ENCODE results near the gene RHBDD1.
A peak's percentile ranks its signal among the peaks of the same experiment; 100 is the strongest.

Gene RHBDD1

DNA sequence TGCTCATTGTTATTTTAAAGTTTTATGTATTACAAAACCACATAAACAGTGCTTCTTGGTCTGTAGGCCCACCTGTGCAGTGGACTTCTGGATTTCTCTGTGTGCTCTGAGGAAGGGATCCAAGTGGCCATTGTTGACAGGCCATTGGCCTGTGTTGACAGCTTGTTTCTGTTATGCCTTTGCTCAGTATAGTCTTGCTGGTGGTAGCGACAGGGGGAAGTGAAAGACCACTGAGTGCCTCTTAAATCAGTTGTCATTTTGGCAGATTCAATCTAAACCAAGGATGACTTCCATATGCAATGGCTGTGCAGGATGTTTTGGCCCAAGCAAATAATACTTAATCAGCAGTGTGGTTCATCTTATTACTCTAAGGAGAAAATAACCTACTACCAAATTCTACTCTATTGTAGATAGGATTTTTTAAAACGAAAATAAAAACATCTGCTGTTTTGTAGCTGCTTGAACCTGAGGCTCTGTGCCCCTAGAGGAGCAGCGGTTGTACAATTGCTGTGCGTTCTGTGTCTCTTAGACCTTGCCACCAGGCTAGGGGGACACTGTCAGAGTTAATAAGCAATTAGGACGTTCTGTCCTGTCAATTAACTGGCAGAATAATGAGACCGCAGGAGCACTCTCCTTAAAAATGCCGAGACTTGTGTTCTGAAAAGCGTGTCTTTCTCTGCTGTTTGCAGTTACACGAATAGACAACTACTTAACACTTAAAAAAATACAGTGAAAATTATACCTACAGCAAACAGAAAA, 108.2 kb downstream of the RHBDD1 start:
- DNase-seq, result no peak

DNA sequence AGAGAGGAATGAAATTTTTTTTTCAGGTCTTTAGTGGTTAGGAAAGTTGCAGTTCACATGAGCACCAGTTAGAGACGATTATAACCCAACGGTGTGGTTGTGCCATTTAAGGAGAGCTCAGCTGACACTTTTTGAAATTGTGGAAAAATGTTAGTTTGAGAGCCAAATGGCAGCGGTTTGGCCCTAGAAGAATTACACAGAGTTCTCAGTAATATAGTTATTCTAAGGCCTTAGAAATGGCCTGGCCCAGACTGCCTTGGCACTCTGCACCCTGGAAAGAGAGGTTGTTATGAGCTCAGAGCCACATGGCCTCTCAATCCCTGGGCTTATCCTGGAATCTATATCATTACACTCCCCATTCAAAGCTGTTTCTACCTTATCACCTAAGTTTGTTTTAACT, 117.4 kb downstream of the RHBDD1 start:
- no peak for DNase-seq

DNA sequence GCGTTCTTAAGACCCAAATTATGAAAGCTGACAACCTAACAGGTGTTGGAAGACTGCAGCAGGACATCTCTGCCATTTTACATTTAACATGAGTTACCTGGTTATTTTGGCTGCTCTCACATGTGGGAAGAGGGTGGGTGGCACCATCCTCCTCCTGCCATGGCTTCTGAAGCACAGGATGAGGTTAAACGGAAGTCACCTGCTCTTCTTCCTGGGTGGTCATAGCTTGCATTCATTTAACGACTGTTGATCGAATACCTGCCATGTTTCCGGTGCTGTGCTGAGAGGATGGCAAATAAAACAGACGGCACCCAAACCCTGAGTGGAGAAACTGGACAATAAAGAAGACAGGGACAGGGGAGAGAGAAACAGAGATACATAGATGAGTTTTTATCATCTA, 118.0 kb downstream of the RHBDD1 start:
- no peak for DNase-seq

DNA sequence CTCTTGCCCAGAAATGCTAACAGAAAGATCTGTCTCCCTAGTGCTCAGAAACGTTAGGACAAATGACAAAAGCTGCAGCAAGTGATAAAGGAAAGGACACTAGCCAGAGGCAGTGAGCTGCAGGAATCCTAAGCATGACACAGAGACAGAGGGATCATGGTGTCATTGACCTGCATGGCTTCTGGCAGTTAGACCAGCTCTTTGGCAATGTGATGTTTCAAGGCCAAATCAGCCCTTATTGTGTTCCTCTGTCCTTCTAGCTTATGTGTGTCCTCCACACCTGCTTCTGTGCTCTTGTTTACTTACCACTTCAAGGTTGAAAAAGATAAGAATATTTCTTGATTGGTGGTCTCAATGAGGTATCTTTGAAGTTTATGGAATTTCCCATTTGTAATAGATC, 120.8 kb downstream of the RHBDD1 start:
- no peak for DNase-seq

DNA sequence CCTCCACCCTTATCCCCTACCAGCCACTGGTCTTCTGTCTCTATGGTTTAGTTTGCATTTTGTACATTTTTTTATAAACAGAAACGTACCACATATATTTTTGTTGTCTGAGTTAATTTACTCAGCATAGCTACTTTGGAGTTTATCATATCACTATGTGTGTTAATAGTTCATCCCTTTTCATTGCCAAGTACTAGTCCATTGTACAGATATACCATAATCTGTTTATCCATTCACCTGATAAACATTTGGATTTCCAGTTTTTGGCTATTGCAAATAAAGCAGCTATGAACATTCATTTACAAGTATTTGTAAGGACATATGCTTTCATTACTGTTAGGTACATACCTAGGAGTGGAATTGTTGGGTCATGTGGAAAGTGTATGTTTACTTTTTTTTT, 123.6 kb downstream of the RHBDD1 start:
- no peak for DNase-seq

DNA sequence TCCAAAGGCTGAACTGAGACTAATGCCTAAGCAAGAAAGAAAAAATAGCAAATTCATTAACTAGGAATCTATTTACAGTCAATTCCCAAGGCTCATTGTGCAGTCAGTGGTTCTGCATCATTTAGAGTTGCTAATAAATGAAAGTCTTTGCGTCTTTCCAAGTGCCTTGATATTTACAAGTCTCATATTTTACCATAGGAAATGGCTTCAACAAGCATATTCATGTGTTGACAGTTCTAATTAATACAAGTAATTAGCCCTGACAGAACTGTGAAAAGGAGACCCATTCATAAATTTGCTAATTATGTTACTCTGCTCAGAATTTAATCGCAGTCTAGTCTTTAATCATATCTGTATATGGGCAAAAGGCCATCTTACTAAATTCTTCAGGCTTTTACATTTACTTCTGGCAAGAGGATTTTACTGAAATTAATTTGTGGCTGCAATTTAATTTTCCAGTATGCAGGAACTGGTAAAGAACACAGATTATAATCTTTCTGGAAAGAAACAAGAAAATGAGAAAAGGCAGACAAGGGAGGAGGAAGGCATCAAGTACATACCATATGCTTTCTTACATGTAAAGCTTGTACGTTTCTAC, 126.4 kb downstream of the RHBDD1 start:
- no peak for DNase-seq

DNA sequence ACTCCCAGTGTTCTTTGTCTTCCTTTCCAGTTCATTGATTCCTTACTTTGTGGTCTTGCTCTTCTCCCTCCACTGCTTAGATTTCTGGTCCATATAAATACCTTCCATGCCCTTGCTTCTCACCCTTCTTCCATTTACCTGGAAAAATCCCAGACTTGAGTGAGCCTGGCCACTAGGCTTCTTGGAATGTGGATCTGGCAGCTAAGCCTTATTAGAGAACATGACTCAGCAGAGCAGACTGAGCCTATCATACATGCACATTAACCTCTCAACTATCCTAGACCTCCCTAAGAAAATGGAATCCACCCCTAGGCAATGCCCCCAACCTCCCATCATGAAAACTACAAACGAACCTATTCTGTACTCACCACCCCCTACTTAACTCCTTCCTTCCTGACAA, 127.7 kb downstream of the RHBDD1 start:
- no peak for DNase-seq

DNA sequence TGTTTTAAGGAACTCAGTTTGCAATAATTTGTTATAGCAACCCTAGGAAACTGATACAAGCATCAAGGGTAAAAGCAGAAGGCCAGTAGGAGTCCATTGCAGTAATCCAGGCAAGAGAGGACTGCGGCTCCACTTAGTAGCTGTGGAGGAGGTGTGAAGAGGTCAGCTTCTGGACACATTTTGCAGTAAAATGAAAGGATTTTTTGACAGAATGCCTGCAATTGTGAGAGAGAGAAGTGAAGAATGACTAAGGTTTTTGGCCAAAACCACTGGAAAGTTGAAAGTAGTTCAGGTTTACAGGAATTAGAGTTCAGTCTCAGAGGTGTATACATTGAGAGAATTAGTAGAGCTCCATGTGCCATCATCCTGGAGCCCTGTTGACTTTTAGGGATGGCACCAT, 129.5 kb downstream of the RHBDD1 start:
- no peak for DNase-seq

DNA sequence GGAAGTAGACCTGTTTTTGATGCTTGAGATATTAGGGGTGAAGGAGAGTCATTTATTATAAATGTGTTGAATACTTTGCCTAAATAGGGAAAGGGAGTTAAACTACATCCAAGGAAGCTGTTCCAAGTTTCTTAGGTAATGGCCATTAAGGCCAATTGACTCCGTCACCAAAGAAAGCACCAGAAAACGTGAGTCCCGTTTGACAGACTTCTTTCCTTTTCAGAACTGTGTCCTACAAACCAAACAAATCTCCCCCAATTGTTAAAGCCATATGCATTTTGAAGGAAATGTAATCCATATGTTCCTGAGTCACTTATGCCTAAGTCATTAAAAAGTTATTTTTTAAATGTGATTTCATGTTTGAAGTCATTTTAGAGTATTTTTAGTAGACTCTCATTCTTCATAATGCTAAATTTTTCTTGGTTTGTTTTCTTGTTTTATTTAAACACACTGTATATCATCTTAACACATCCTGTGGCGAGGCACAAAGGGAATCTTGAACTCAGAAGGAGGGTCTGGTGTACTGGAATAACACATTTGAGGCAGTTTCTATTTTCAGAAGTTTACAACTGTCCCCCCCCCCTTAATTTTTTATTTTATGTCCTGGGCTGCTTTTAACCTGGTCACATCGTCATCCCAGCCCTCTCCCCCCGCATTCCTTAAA, 133.7 kb downstream of the RHBDD1 start:
- DNase-seq, result no peak

DNA sequence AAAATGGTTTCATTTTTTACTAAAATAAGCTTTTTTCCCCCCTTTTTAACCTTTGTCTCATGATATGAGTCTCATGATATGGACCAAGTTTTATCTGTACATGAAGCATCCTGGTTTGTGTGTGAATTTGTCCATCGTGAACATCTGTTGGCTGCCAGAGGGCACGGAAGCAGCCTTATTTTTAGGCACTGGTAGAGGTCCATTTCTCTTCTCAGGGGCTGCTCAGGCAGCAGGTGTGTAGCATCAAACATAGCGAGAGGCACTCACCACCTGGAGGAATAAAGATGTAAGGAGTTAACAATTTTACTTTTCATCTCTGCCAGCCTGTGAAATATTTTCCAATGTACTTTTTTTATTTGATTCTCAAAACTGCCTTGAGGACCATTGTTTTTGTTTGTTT, 134.5 kb downstream of the RHBDD1 start:
- no peak for DNase-seq

DNA sequence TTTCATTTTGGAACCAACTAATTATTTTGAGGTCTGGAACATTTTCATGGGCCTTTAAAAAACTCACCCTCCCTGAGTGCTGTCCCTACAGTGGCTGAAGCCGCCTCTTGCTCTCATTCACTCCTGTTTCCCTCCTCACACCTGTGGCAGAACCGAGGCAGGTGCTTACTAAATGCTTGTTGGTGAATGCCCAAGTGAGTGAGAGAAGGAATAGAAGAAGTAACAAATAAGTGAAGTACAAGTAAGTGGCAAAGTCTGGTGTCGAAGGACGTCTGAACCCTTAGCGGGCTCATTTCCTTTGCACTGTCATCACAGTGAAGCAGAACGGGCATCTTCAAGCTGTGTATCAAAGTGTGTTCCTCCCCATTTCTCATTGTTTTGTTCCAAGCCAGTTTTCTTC, 135.2 kb downstream of the RHBDD1 start:
- no peak for DNase-seq

DNA sequence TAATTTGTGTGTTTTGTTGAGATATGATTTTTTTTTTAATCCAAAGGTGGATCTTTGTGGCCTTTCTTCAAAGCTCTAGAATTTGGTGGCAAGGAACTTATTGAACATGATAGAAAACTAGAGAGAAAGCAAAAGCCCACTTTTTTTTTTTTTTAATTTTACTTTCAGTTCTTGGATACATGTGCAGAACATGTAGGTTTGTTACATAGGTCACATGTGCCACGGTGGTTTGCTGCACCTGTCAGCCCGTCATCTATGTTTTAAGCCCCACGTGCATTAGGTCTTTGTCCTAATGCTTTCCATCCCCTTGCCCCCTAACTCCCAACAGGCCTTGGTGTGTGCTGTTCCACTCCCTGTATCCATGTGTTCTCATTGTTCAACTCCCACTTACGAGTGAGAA, 135.9 kb downstream of the RHBDD1 start:
- no peak for DNase-seq

DNA sequence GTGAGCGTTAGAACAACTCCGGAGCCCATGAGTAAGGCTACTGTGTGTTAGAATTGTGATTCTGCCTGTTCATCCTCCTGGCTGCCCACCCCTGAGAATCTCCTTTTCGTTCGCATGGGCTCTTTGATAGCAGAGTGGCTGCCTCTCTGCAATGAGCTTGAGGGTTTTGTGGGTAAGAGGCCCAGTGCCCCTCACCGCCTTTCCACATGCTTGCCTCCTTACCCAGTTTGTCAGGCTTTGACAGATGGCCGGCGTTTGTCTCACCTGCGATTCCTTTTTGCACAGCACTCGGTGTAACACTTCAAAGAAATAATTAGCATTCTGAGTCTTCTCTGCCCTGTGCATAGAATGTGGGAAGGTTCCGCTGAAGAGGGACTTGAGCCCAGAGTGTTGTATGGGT, 138.0 kb downstream of the RHBDD1 start:
- DNase-seq, result no peak

DNA sequence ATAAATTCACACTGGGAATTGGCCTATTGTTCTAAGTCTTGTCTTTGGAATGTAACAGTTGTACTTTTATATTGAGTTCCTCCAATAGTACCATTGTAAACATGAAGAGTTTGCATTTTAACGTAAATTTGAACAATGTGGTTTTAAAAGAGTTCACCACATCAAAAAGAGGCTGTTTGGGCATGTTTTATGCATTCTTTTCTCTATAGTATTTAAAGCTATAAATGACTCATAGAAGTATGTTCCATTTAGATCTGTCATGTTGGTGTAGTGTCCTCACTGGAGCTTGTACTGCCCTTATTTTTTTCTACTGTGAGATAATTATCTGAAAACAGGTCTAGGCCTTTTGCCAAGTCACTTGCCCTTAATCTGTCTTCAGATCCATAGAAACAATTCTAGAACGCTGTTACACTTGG, 141.9 kb downstream of the RHBDD1 start:
- no peak for DNase-seq

DNA sequence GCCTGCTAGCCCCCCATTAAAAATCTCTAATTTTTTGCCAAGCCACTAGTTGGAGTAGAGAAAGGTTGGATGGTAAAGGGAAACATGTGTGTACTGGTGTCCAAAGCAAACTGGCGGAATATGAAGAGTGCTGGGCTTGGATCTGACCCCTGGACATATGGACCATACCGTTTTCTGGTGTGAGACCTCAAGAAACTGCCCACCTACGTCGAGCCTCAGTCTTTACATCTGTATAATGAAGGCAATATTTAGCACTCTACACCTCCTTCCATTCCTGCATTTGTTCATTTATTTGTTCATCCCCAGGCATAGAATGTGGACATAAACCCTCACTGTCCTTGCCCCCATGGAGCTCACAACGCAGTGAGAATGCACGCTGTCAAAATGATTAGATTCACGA, 142.4 kb downstream of the RHBDD1 start:
- no peak for DNase-seq

DNA sequence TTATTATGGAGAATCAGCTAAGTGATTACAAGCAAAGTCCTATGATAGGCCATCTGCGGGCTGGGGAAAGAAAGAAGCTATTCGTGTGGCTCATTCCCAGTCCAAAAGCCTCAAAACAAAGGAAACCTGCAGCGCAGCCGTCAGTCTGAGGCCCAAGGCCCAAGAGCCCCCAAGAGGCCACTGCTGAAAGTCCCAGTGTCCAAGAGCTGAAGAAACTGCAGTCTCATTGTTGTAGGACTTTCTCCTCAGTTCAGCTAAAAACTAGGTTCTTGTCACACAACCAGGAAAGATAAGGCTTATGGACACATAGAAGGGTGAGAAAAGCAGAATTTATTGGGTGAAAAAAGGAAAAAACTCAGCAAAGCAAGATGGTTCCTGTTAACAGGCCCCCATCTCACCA, 143.2 kb downstream of the RHBDD1 start:
- DNase-seq, result no peak

DNA sequence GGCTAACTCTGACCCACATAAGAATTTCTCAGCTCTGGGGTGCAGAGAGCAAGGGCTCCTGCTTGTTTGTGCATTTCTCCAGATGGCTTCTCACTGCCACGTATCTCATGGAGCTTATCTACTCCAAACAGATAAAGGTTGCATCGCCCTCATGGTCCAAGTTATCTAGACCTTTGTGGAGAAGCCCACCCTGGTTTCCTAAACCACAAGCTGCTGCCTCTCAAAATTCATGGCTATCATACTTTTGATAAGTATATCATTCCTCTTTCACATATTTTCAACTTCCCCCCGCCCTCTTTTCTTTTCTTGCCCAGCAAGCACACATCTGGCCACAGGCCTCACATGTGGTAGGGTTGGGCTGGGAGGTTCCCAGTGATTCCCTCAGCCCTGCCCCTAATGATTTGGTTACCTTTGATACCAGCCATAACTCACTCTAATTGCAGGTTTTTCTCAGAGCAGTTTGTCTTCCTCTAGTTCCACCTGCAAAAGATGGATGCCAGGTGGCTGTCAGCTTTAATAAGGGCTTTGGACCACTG, 146.0 kb downstream of the RHBDD1 start:
- DNase-seq, result no peak

DNA sequence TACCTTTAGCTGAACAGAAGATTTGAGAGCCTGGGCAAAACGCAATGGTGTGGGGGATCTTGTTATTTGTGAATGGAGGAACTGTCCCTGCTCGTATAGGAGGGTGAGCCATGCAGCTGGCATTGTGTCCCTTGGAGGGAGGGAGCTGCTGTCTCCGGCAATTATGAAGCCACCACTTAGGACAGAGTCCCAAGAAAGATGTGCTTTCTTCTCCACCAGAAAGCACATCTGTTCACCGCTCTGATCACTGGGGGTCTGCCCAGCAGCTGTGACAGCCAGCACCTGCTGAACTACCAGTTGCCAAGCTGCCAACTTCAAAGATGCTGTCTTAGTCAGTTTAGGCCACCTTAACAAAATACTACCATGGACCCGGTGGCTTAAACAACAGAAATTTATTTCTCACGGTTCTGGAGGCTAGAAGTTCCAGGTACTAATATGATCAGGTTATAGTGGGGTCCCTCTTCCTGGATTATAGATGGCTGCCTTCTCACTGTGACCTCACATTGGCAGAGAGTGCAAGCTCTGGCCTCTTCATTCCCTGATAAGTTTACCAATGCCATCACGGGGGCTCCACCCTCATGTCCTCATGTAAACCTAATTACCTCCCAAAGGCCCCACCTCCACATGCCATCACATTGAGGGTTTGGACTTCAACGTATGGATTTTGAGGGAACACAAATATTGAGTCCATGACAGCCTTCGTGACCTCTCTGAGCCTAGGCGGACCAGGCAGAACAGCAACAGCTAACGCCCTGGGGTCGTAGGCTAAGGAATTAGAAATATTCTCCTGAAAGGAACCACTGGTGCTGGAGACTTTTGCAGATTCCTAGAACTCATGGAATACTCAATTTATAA, 148.3 kb downstream of the RHBDD1 start:
- no peak for DNase-seq

DNA sequence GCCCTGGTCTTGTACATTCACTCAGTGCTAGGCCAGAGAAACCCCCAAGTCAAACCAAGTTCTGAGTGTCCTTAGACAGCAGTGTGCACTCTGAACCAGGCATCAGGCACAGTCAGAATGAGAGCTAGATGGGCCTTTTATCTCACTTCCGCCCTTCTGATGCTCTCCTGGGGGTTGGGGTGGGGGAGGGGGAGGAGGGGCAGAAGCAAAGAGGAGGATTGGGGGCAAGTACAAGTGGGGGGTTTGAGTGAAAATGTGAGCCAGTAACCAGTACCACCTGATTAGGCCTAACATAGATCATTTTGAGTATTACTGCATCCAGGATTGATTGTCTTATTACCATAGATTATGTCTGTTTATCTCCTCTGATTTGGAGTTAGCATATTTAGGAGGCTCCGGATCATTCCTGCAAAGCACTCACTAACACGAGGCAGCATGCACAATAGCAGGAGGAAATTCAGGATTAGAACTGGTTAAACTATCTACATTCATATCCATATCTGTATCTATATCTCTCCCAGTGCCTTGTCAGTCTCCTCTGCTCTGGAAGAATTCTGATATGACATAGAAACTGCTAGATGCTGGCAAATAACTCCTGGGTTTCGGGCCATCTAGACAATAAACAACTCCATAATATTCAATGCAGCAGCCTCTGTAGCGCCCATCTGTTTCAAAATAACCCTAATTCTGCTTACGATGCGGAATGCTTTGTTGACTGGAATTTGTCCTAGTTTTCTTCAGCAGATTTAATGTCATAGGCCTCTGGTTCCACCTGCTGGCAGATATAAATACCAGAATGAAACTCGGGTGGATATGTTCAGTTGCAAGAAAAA, 149.1 kb downstream of the RHBDD1 start:
- DNase-seq, result peak; percentile 66

DNA sequence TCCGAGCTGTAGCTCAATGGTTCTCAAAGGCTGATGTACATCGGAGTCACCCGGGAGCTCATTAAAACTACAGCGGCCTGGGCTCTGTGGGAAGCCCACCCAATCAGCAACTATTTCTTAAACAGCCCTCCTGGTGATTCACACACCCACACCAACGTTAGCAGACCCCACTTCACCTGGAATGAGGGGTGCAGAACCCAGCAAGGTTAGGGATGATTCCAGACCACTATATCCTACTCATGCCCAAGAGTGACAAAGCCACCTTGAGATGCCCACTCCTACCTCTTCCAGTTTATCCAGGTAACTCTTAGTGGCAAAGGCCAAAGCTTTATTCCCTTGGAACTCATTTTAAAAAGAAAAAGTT, 149.7 kb downstream of the RHBDD1 start:
- no peak for DNase-seq

DNA sequence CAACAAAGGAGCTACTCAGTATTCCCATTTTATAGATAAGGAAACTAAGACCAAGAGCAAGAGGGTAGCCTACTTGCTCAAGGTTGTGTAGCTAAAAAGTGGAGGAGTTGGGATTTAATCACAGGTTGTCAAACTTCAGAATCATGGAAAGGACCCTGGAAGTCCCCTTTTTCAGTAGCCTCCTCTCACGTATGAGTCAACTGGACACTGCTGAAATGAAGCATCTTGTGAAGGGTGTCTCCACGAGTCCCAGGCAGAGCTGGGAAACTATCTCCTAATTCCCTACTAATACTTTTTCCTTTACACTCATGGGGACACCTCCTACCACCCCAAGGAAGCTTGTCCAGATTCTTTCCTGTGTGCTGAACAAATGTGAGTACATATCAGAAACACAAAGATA, 155.8 kb downstream of the RHBDD1 start:
- no peak for DNase-seq

DNA sequence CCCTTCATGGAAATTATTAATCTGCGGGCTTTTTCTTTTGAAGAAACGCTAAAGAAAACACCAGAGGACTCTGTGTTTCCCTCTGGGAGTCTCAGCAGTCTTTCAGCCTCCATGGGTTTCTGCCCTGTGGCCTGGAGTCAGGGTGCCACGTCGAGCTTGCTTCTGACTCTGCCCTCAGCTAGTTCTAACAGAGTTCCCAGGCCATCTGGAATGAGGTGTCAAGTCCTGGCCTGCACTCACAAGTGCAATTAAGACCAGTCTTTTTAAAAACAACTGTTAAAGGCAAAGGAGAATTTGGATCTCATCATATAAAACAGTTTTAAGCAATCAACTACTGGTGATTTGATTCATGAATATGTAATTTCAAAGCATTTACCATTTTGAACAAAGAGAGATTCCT, 157.3 kb downstream of the RHBDD1 start:
- DNase-seq, result no peak
